RWPE2 (cell line): ENCODE measurements around the gene PKNOX2.

ENCODE experiments used
- ATAC-seq: fragments of 200-7000 bp; cut with Tn5 transposase; 3 replicates; pipeline ENCODE4 v1.9.1; 2021; ENCODE audit warnings: low read depth
- DNase-seq: peaks from one replicate; pipeline ENCODE4 v3.0.0-alpha.2; 2020; ENCODE audit warnings: low spot score
- H3K27ac ChIP-seq: fragments of 450-650 bp; 2 replicates; pipeline ENCODE4 v1.5.1; 2017; ENCODE audit warnings: mild to moderate bottlenecking; ENCODE audit not compliant: poor library complexity, severe bottlenecking
- H3K27me3 ChIP-seq: fragments of 250-450 bp; sonication (Bioruptor Pico); 2 replicates; pipeline ENCODE4 v1.5.1; 2021; ENCODE audit warnings: mild to moderate bottlenecking, moderate library complexity; ENCODE audit not compliant: insufficient read depth, poor library complexity, severe bottlenecking
- H3K36me3 ChIP-seq: fragments of 250-450 bp; sonication (Bioruptor Pico); 2 replicates; pipeline ENCODE4 v1.5.1; 2020; ENCODE audit warnings: low read depth, mild to moderate bottlenecking, moderate library complexity
- H3K4me1 ChIP-seq: fragments of 250-450 bp; sonication (Bioruptor Pico); 2 replicates; pipeline ENCODE4 v1.5.1; 2021; ENCODE audit warnings: mild to moderate bottlenecking, moderate library complexity; ENCODE audit not compliant: insufficient read depth, poor library complexity, severe bottlenecking
- H3K4me3 ChIP-seq: fragments of 250-450 bp; sonication (Bioruptor Pico); 2 replicates; pipeline ENCODE4 v1.5.1; 2021; ENCODE audit warnings: mild to moderate bottlenecking, moderate library complexity; ENCODE audit not compliant: severe bottlenecking
- H3K9me3 ChIP-seq: fragments of 250-450 bp; sonication (Bioruptor Pico); 2 replicates; pipeline ENCODE4 v1.5.1; 2021; ENCODE audit warnings: mild to moderate bottlenecking, moderate library complexity; ENCODE audit not compliant: severe bottlenecking
- TF ChIP-seq, protein P1 (sequence below): fragments of 450-650 bp; IDR thresholded peaks from one replicate; pipeline ENCODE4 v1.5.1; 2017; ENCODE audit warnings: mild to moderate bottlenecking, moderate library complexity; ENCODE audit not compliant: poor library complexity, severe bottlenecking

PKNOX2 gene

DNA sequence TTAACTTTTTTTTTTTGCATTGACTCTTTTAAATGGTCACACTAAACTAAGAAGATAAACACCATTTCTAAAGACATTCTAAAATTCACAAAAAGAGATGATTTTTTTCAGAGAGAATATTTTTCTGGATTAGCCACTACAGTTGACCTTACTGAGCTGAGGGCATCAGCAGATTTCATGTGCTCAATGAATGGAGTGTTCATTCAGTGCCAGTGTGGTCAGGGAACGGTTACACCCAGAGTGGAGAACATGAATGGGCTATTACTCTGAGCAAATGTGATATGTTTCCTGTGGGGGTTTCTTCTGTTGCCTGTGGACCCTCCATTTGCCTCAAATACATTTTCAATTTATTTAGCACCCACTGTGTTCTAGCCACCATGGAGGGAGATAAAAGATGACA is 19.1 kb downstream of the PKNOX2 start:
- Histone ChIP-seq H3K36me3 (no peaks in the 10 kb centered on the region), H3K9me3 (no peaks in the 10 kb centered on the region), H3K4me3 (no peak overlapping the region), H3K4me1 (no peaks in the 10 kb centered on the region), H3K27me3 (no peaks in the 10 kb centered on the region), H3K27ac (no peak overlapping the region)
- TF ChIP-seq, protein P1, sequence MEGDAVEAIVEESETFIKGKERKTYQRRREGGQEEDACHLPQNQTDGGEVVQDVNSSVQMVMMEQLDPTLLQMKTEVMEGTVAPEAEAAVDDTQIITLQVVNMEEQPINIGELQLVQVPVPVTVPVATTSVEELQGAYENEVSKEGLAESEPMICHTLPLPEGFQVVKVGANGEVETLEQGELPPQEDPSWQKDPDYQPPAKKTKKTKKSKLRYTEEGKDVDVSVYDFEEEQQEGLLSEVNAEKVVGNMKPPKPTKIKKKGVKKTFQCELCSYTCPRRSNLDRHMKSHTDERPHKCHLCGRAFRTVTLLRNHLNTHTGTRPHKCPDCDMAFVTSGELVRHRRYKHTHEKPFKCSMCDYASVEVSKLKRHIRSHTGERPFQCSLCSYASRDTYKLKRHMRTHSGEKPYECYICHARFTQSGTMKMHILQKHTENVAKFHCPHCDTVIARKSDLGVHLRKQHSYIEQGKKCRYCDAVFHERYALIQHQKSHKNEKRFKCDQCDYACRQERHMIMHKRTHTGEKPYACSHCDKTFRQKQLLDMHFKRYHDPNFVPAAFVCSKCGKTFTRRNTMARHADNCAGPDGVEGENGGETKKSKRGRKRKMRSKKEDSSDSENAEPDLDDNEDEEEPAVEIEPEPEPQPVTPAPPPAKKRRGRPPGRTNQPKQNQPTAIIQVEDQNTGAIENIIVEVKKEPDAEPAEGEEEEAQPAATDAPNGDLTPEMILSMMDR, result no peak
- ATAC-seq (no peak), DNase-seq (peak; percentile 1)

DNA sequence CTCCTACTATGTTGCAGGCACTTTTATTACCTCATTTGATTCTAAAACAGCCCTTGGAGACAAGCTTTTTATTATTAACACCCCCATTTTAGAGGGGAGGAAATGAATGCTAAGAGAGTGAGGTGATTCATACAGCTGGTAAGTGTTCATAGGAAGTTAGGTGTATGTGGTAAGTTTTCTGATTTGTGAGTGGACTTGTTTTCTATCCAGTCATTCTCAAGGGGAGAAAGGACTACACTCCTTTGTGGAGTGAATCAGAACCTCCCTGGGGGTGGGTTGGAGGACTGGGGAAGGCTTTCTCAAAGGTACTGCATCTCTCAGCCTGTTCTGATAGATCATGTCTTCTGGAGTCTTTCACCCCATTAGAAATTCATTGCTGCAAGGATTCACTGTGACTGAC is 23.5 kb downstream of the PKNOX2 start:
- Histone ChIP-seq H3K27me3 (no peaks in the 10 kb centered on the region), H3K9me3 (no peaks in the 10 kb centered on the region), H3K4me1 (no peaks in the 10 kb centered on the region), H3K36me3 (no peaks in the 10 kb centered on the region), H3K27ac (no peak overlapping the region), H3K4me3 (no peak overlapping the region)
- DNase-seq, result no peak
- TF ChIP-seq, protein P1, result no peak
- 0 out of 3 replicates have a peak, but pooled peaks have one; percentile 36 for ATAC-seq

DNA sequence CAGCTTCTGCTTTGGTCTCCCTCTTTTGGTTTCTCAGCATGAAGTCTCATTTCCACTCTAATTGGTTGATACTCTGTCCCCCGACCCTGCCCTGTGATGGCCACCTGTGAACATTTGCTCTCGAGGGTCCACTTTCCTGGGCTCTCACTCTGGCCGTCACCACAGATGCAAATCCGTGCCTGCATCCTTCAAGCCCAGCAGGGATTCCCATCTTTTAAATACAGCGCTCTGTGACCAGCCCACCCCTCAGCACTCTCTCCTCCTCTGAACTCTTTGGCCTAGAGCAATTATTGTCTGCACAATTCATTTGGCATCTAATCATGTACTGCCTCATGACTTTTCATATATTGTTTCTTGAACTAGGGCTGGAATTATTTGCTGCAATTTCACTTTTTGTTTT is 26.0 kb downstream of the PKNOX2 start:
- no peak for ATAC-seq
- Histone ChIP-seq H3K4me1 (no peaks in the 10 kb centered on the region), H3K36me3 (no peaks in the 10 kb centered on the region), H3K27me3 (no peaks in the 10 kb centered on the region), H3K4me3 (no peak overlapping the region), H3K9me3 (no peaks in the 10 kb centered on the region), H3K27ac (no peak overlapping the region)
- TF ChIP-seq, protein P1, result no peak
- no peak for DNase-seq

DNA sequence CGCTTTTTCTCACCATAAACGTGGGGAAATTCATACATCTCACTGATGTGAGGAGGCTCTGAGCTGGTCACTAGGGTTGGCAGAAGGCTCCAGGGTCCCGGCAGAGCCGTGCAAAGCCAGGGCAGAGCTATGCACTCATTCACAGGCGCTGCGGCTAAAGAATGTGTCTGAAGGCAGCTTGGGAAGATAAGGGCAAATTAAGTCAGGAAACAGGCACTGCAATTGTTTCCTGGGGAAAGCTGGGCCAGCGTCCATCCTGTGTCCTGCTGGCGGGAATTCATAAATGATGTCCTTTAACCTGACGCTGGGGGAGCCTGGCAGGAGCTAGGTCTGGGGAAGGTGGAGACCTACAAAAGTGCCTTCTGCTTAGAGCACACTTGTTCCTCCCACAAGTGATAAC is 27.6 kb downstream of the PKNOX2 start:
- TF ChIP-seq, protein P1, result no peak
- DNase-seq (no peak), ATAC-seq (no peak)
- Histone ChIP-seq H3K36me3 (no peaks in the 10 kb centered on the region), H3K27me3 (no peaks in the 10 kb centered on the region), H3K27ac (no peak overlapping the region), H3K9me3 (no peaks in the 10 kb centered on the region), H3K4me3 (no peak overlapping the region), H3K4me1 (no peaks in the 10 kb centered on the region)

DNA sequence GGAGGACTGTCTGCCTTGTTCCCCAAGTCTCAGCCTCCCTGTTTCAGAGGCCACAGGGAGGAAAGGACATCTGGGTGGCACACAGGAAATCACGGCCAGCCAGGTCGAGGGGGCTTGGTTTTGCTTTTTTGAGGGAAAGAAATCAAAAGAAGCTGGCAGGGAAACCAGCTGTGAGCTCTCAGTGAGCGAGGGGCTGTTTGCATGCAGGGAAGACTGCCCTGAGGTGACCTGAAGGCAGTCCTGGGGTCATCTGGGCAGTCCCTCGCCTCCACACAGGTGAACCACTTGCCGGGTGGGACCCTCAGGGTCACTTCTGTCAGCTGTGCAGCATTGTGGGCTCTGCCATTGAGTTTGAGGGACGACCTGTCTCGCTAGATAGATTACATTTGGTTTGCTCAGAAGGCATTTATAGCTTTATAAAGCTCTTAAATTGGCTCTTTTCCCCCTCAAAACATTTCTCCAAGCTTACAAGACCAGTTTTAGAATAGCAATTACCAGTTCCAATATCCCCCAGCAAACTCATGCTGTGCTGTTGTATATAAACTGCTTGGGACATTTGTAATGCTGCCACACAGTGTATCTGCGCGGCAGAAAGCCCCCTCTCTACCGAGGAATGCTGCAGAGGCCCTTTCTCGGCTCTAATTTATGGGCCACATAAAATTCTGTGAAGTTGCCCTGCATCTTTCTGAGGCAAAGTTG is 28.3 kb downstream of the PKNOX2 start:
- no peak for DNase-seq
- no peaks in the 10 kb centered on the region for H3K9me3 ChIP-seq
- no peaks in the 10 kb centered on the region for H3K36me3 ChIP-seq
- H3K27ac ChIP-seq, result no peak overlapping the region
- ATAC-seq, result no peak
- no peaks in the 10 kb centered on the region for H3K27me3 ChIP-seq
- TF ChIP-seq, protein P1, result no peak
- H3K4me1 ChIP-seq, result no peaks in the 10 kb centered on the region
- no peak overlapping the region for H3K4me3 ChIP-seq
